ENCODE measurements around the gene EPHA2.
"Not testable (repeated sequence)": the region's sequence is repeated elsewhere in the genome, so short reads cannot be mapped to it uniquely, and the experiment has no call there.

The EPHA2 gene

GRCh38 chr1:16155537-16156410, at the start of gene EPHA2:
TSS of gene EPHA2 (minus strand) at chr1:16156069. CDS start at chr1:16155932, 137 bp downstream.
- peak in 1 of 3 experiments; percentile 13 for DNase-seq (ENCODE audit: low read depth in 3 of 3)

- DNase-seq (ENCODE audit: low read depth in 3 of 3), result no peak
These were observed 49.4 kb upstream of the EPHA2 start for GRCh38 chr1:16205334-16205671.

GRCh38 chr1:16204634-16205333, 48.9 kb upstream of the EPHA2 start:
- no peak for DNase-seq (ENCODE audit: low read depth in 3 of 3)

DNA sequence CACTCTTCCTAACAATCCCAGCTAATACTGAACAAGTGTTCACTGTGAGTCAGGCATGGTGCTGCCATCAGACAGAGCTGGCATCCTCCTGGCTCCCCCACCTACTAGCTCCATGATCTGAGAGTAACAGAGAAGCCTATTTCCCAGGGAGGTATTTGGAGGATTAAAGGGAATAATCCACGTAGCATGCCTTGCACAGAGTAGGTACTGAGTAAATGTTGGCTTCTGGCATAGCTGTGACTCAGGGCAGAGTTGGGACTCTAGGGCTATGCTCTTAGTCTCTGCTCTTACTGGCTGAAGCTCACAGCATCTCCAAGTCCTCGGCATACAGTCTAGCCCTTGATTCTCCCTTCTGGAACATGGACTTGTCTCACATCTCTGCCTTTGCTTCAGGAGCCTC, 48.3 kb upstream of the EPHA2 start:
- DNase-seq (ENCODE audit: low read depth in 3 of 3), result no peak

- DNase-seq (ENCODE audit: low read depth in 3 of 3), result no peak
These were observed 47.7 kb upstream of the EPHA2 start for GRCh38 chr1:16203550-16203949.

DNA sequence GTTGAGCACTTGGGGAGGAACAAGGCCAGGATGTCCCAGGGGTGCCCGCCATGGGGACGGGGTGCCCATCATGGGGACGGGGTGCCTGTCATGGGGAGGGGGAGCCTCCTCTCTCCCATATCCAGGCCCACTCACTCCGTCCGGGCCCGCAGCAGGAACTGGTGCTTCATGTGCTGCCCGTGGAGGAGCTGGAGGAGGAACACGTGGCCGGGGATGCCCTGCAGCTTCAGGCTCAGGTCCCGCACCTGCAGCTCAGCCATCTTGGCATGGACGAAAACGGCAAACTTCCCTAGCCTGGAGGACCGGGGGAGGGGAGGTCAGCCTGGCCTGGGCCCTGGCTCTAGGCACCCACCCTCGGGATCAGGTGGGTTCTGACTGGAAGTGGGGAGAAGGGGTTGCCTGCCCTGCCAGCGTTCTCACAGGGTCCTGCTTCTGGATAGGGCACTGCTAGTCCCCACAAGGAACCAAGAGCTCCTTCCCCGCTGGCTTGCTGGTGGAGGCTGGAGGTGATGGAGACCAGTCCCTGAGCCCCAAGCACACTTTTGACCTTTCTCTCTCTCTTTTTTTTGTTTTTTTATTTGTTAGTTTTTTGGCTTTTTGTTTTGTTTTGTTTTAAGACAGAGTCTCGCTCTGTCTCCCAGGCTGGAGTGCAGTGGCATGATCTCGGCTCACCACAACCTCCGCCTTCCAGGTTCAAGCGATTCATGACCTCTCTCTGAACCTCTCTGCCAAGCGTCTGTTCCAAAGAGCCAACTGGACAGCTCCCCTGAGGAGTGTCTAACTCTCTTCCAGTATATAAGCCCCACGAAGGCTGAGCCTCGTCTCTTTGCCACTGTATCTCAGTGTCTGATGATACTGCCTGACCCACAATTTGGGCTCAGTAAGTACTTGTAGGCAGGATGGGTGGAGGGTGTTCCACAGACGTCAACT, 46.7 kb upstream of the EPHA2 start:
- no peak for DNase-seq (ENCODE audit: low read depth in 3 of 3)

- no peak for DNase-seq (ENCODE audit: low read depth in 3 of 3)
These were observed 43.8 kb upstream of the EPHA2 start for GRCh38 chr1:16199700-16200099.

DNA sequence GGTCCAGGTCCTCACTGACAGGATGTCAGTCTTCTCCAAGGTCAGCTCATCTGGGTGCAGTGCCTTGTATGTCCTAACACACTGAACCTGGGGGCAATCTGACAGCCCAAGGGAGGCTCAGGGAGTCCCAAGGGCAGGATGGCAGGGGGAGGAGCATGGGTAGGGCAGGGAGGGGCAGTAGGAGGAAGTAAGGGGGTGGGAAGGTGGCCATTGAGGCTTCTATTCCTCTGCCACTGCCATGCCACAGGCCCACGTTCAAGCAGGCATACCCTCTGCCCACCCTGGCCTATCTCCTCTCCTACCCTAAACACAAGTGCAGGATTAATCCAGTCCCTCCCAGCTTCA, 43.3 kb upstream of the EPHA2 start:
- no peak for DNase-seq (ENCODE audit: low read depth in 3 of 3)

DNA sequence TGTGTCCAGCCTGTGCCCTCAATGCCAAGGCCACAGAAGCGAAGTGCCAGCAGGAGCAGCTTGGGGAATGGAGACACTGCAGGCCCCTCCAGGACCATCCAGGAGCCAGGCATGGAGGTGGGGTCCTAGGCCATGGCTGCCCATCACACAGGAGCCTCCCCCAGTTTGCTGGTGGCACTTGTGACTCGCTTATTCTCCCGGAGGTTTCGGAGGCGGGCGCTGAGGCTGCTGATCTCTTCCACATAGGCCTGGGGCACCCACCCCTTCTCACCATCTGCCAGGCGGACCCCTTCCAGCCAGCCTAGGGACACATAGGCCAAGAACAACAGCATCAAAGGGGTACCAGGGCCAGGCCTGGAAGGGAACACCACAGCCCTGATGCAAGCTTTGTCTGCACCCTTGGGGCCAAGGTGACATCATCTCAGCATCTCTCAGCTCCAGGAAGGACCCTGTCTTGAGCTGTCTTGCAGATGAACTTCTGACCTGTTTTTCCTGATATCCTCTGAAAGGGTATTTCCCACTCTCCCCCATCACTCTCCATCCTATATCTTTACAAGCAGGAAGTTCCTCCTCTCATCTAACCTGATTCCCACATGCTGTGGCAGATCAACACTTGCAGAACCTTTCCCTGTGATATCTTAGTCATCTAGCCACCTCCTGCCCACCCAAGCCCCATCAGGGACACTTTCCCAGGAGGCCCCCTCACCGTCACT, 42.7 kb upstream of the EPHA2 start:
- DNase-seq (ENCODE audit: low read depth in 3 of 3), result no peak

DNA sequence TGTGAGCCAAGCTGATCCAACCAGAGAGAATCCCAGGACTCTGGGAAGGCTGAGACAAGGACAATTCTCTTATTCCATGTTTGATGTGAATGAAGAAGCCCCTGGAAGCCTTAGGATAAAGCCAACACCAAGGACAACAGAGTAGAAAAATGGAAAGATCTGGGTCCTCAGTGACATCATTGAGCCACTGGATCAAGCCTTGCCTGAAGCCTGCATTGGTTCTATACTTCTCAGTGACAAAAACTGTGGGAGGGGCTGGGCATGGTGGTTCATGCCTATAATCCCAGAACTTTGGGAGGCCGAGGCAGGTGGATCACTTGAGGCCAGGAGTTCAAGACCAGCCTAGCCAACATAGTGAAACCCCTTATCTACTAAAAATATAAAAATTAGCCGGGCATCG, 41.0 kb upstream of the EPHA2 start:
- DNase-seq (ENCODE audit: low read depth in 3 of 3), result no peak

- not testable (repeated sequence) for DNase-seq (ENCODE audit: low read depth in 3 of 3)
These were observed 40.3 kb upstream of the EPHA2 start for GRCh38 chr1:16196139-16196538.

GRCh38 chr1:16195518-16195905, 39.6 kb upstream of the EPHA2 start:
- no peak for DNase-seq (ENCODE audit: low read depth in 3 of 3)

GRCh38 chr1:16191916-16192546, 36.2 kb upstream of the EPHA2 start:
- DNase-seq (ENCODE audit: low read depth in 3 of 3), result no peak

DNA sequence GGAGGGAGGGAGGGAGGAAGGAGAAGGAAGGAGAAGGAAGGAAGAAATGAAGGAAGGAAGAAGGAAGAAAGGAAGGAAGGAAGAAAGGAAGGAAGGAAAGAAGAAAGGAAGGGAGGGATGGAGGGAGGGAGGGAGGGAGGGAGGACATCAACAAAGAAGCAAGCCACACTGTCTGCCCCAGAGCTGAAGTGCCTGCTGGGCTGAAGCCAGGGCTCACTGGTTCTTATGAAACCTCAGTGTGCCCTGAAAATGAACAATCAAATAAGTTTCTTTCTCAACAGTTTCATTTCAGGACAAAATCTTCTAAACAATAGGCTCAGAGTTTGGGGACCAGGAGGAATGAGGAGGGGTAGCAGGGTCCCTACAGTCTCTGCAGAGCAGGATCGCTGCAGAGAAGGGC, 35.4 kb upstream of the EPHA2 start:
- DNase-seq (ENCODE audit: low read depth in 3 of 3), result no peak

GRCh38 chr1:16189921-16190621, 34.2 kb upstream of the EPHA2 start:
- no peak for DNase-seq (ENCODE audit: low read depth in 3 of 3)

GRCh38 chr1:16189003-16189402, 33.1 kb upstream of the EPHA2 start:
- no peak for DNase-seq (ENCODE audit: low read depth in 3 of 3)

GRCh38 chr1:16187748-16188401, 32.0 kb upstream of the EPHA2 start:
- DNase-seq (ENCODE audit: low read depth in 3 of 3), result peak; percentile 62 to 71 (median 65)

DNA sequence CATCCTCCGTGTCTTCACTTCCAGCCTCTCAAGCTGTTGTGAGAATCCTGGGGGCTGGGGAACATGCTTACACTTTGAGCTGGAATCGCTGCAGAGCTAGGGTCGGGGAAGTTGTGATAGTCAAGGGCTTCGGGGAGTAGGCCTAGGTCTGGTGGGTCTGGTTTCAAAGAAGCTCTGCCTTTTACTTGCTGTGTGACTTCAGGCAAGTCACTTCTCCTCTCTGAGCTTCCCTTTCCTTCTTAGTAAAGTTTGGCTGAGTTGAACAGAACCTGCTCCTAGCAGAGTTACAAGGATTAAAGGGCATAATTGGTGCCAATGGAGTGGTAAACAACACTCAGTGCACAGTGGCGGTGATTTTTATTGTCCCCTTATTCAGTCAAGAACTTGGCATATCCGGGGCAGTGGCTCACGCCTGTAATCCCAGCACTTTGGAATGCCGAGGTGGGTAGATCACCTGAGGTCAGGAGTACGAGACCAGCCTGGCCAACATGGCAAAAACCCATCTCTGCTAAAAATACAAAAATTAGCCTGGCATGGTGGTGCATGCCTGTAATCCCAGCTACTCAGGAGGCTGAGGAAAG, 30.9 kb upstream of the EPHA2 start:
- no peak for DNase-seq (ENCODE audit: low read depth in 3 of 3)

DNA sequence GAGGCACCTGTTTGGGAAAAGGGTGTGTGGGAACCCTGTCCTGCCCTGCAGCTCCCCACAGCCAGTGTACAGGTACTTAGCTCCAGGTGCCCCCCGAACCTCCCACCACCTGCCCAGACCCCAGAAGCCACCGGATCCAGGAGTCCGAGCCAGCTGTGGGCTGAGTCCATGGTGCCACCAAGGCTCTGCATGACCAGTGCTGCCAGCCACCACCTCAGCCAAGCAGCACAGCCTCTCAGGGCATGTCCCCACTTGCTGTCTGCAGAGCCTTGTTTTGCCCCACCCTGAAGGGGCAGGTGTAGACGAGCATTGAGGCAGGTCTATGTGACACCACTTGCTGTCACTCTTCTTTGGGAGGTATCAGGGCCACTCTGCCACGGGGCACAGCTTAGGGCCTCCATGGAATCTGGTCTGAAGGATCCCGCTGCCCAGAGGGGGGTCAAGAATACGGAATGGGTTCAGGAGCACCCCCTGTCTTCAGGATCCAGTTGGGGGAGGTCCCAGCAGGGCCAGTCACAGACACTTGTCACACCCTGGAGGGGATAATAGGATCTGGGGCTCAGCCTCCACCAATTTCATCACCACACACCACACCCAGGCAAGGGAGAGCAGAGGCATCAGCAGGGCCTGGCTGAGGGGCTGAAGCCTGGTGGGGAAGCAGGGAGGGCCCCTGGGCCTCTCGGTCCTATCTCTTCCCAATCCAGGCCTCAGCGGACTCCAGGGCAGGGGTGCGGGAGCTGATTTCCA, 28.9 kb upstream of the EPHA2 start:
- DNase-seq (ENCODE audit: low read depth in 3 of 3), result no peak

Measured in stimulated activated CD4-positive, alpha-beta T cell treated with anti-CD3 and anti-CD28 coated beads, TNF-alpha, amount 100 ng/mL, for 4 hours (primary cell).